Pancreas (tissue), 10 donors: ENCODE measurements around the gene ATG2B. TPM values are rescaled to one million over a fixed set of nuclear protein-coding genes. Genes with fewer than 3 reads are reported as not detected.
A peak's percentile ranks its signal among the peaks of the same experiment; 100 is the strongest.

Experiments used
- ATAC-seq, 4 donors: fragments of 200-7000 bp; cut with Tn5 transposase; one replicate each; pipeline versions ENCODE4 v1.8.0 to v1.9.1; 2020; ENCODE audit warnings: mild to moderate bottlenecking in 4 of 4, moderate library complexity in 4 of 4
- DNase-seq, 6 donors: peaks; one replicate each; pipeline ENCODE4 v3.0.0-alpha.2; 2020
- FAIRE-seq: peaks from 2 replicates; lab custom pipeline; 2012; peaks lifted over from hg19 to GRCh38; lab: Jason Lieb, UNC
- H3K27ac ChIP-seq, 4 donors: fragments of 200-600 bp; sonication (generic); 1 replicate in 3 of 4; 2 replicates in 1 of 4; pipeline versions ENCODE4 v1.5.0 to v1.8.0; 2020
- H3K27me3 ChIP-seq, 4 donors: fragments of 200-600 bp; one replicate each; pipeline ENCODE4 v1.8.0; 2021
- H3K36me3 ChIP-seq, 3 donors: fragments of 200-600 bp; sonication (generic) in 1 of 3; one replicate each; pipeline versions ENCODE4 v1.5.0 to v1.8.0; 2020 to 2021
- H3K4me1 ChIP-seq, 3 donors: fragments of 200-600 bp; one replicate each; pipeline ENCODE4 v1.8.0; 2021
- H3K4me3 ChIP-seq, 4 donors: fragments of 200-600 bp; sonication (generic) in 2 of 4; one replicate each; pipeline versions ENCODE4 v1.5.0 to v1.8.0; 2020 to 2021
- H3K9me3 ChIP-seq, 4 donors: fragments of 200-600 bp; one replicate each; pipeline ENCODE4 v1.8.0; 2021
- CTCF ChIP-seq, 4 donors: fragments of 200-600 bp; sonication (generic) in 3 of 4; IDR thresholded peaks; one replicate each; pipeline versions ENCODE4 v1.5.0 to v1.8.0; 2021; ENCODE audit warnings: antibody characterized with exemption in 4 of 4
- WGBS, 2 donors: extraction: QIAGEN DNeasy Blood & Tissue Kit; methylation state at CpG; one replicate each; pipeline ENCODE4 v1.1.7; 2013; 5-methylcytosine and 5-hydroxymethylcytosine counted together
- intact Hi-C, 3 donors: fragments of 100-400 bp; cut with DNase I; formaldehyde crosslinking; loops; one replicate each; pipeline versions ENCODE4 v1.11.1 to v1.14.2; 2022
- polyA plus RNA-seq, 2 donors: library from polyadenylated mRNA; stranded (reverse); fragments of 200-250 nt; gene quantifications; one replicate each; pipeline ENCODE4 v1.2.3, GENCODE V29; 2013
- total RNA-seq, 6 donors: library from RNA; stranded (reverse); fragmentation: NEBNext Ultra II Directional in 4 of 6; extraction: Animal tissue kit (Norgen Biotek cat#: 25700) in 4 of 6; gene quantifications; one replicate each; pipeline versions ENCODE4 v1.2.1 to v1.2.4, GENCODE V29; 2021 to 2023
- donor health status: healthy with polysubstance abuse.
- donor health status: DM: no; HTN: no; CAD: no; lungs with moderate emphysema.
- donor health status: DM: no; HTN: no; CAD: no.
- donor health status: control.
- donor health status: control.
- donor health status: Bipolar disorder and iron deficiency.
- donor health status: DM: yes; HTN: yes; CAD: no.
- donor health status: DM: no; HTN: no; CAD: no.
- donor health status: DM: no; HTN: no; CAD: no.
- donor health status: DM: yes; HTN: yes; CAD: no.

ATG2B gene
- total and polyA plus RNA-seq, 8 donors = 7.4 to 23.4 (median 19.7) TPM

- TF ChIP-seq CTCF (IDR thresholded peaks at IDR 0.05) = no peak
- peak; percentile 68 to 80 (median 72) for ATAC-seq
- FAIRE-seq = no peak
- Histone ChIP-seq H3K9me3 (no peaks in the 10 kb centered on the region), H3K27me3 (no peaks in the 10 kb centered on the region), H3K27ac (peak overlapping the region; percentile 59 to 81 (median 74)), H3K4me1 (peaks cover 7 to 19% (median 18%) of the 10 kb centered on the region in 3 donors), H3K36me3 (no peaks in the 10 kb centered on the region), H3K4me3 (peak overlapping the region in 3 of 4 donors; percentile 5 to 41 (median 39))
- intact Hi-C loops = no loop called here
- peak in 4 of 6 donors; percentile 53 to 73 (median 65) for DNase-seq
- 25 to 31% methylated on average over 22 of the region's 22 CpGs for WGBS, 2 donors
These were observed 94.4 kb downstream of the ATG2B start for GRCh38 chr14:96268431-96269358.

- ATAC-seq = peak; percentile 8 to 17 (median 12)
- WGBS, 2 donors = 30 to 57% methylated on average over 5 of the region's 5 CpGs
- intact Hi-C loops = no loop called here
These were observed 95.2 kb downstream of the ATG2B start for GRCh38 chr14:96267916-96268315.

DNA sequence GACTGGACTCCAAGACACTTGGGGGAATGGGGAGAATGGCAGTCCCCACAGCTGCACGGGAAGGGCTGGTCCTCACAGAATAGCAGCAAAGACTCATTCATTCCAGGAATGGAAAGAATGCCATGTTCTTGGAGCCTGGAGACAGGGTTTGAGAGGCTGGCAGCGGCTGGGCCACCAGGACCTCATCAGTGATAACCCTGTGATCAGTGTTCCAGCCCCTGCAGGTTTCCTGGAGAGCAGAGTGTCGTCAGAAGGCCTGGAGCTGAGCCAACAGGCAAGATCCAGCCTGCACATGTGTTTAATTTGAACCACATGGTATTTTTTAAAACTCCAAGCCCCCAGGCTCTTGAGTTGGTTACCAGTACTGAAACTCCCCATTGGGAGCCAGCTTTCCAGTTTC, 95.8 kb downstream of the ATG2B start:
- Histone ChIP-seq H3K36me3 (no peaks in the 10 kb centered on the region), H3K4me1 (peaks cover 10 to 19% (median 14%) of the 10 kb centered on the region in 3 donors), H3K27ac (peak overlapping the region; percentile 59 to 81 (median 74)), H3K27me3 (no peaks in the 10 kb centered on the region), H3K9me3 (no peaks in the 10 kb centered on the region), H3K4me3 (peak overlapping the region in 3 of 4 donors; percentile 5 to 41 (median 39))
- ATAC-seq (peak; percentile 22 to 53 (median 46)), DNase-seq (peak in 5 of 6 donors; percentile 28 to 78 (median 74)), FAIRE-seq (no peak)
- WGBS, 2 donors = 9 to 17% methylated on average over 3 of the region's 3 CpGs
- TF ChIP-seq CTCF (IDR thresholded peaks at IDR 0.05) = no peak
- intact Hi-C loops = no loop called here

More at GRCh38 chr14:96267916-96268315, 95.2 kb downstream of the ATG2B start:
- Histone ChIP-seq H3K4me3 (peak overlapping the region in 3 of 4 donors; percentile 5 to 41 (median 39)), H3K36me3 (no peaks in the 10 kb centered on the region), H3K27ac (peak overlapping the region; percentile 59 to 81 (median 74)), H3K4me1 (peaks cover 8 to 19% (median 14%) of the 10 kb centered on the region in 3 donors), H3K9me3 (no peaks in the 10 kb centered on the region), H3K27me3 (no peaks in the 10 kb centered on the region)
- FAIRE-seq (no peak), DNase-seq (peak in 1 of 6 donors; percentile 12)
- TF ChIP-seq CTCF (IDR thresholded peaks at IDR 0.05) = no peak

GRCh38 chr14:96265383-96266095, 97.6 kb downstream of the ATG2B start:
- H3K36me3 ChIP-seq = no peaks in the 10 kb centered on the region
- intact Hi-C loops = no loop called here
- peak in 2 of 6 donors; percentile 11 to 26 for DNase-seq

More at GRCh38 chr14:96265383-96266095, 97.6 kb downstream of the ATG2B start:
- FAIRE-seq (no peak), ATAC-seq (no peak)
- Histone ChIP-seq H3K4me1 (peaks cover 25 to 27% (median 26%) of the 10 kb centered on the region in 3 donors), H3K27ac (peak overlapping the region; percentile 59 to 81 (median 74)), H3K27me3 (no peaks in the 10 kb centered on the region), H3K4me3 (peak overlapping the region in 2 of 4 donors; percentile 39 to 41), H3K9me3 (no peaks in the 10 kb centered on the region)
- WGBS, 2 donors = 37 to 58% methylated on average over 16 of the region's 16 CpGs
- no peak for TF ChIP-seq CTCF (IDR thresholded peaks at IDR 0.05)
